H1 (cell line): ENCODE data around the gene ACBD6. TPM values are rescaled to one million over a fixed set of nuclear protein-coding genes. Genes with fewer than 3 reads are reported as not detected.

ENCODE experiments used
- CTCF ChIA-PET: fragments of 300-600 bp; sonication (Branson Sonifier 250); formaldehyde crosslinking; loops from one replicate; lab custom pipeline; 2021; ENCODE audit not compliant: partially characterized antibody; lab: Charles Lee
- POLR2A ChIA-PET: fragments of 300-600 bp; sonication (Branson Sonifier 250); formaldehyde crosslinking; loops from one replicate; lab custom pipeline; 2021; ENCODE audit warnings: inconsistent platforms; ENCODE audit not compliant: partially characterized antibody; lab: Charles Lee
- DNase-seq, 2 experiments: peaks; one replicate each; pipeline versions ENCODE4 v3.0.0 to v3.0.0-alpha.2; 2010 to 2022; ENCODE audit warnings: low spot score in 2 of 2, low read depth in 1 of 2, mixed read lengths in 1 of 2
- FAIRE-seq: peaks from 2 replicates; lab custom pipeline; 2011; peaks lifted over from hg19 to GRCh38; lab: Jason Lieb, UNC
- H2AFZ ChIP-seq: 2 replicates; pipeline ENCODE4 v1.8.1; 2012; ENCODE audit warnings: low read length, inconsistent platforms
- H2AK5ac ChIP-seq: 2 replicates; pipeline ENCODE4 v1.6.1; 2013; ENCODE audit warnings: low read depth, low read length
- H2BK120ac ChIP-seq: replicated peaks from 2 replicates; pipeline ENCODE3; 2013; ENCODE audit warnings: low read depth, low read length, inconsistent platforms
- H2BK12ac ChIP-seq: 2 replicates; pipeline ENCODE4 v1.6.1; 2013; ENCODE audit warnings: low read depth, low read length
- H2BK15ac ChIP-seq: 2 replicates; pipeline ENCODE4 v1.6.1; 2013; ENCODE audit warnings: low read length
- H2BK20ac ChIP-seq: 2 replicates; pipeline ENCODE4 v1.6.1; 2013; ENCODE audit warnings: low read length
- H2BK5ac ChIP-seq: 2 replicates; pipeline ENCODE4 v1.6.1; 2013; ENCODE audit warnings: low read depth, low read length
- H3K14ac ChIP-seq: 2 replicates; pipeline ENCODE4 v1.6.1; 2013; ENCODE audit warnings: inconsistent platforms; ENCODE audit not compliant: insufficient read length
- H3K18ac ChIP-seq: 2 replicates; pipeline ENCODE4 v1.6.1; 2013; ENCODE audit warnings: low read length; ENCODE audit errors: extremely low read depth
- H3K23ac ChIP-seq: 2 replicates; pipeline ENCODE4 v1.6.1; 2013; ENCODE audit warnings: inconsistent platforms; ENCODE audit not compliant: insufficient read length
- H3K23me2 ChIP-seq: 2 replicates; pipeline ENCODE4 v1.6.1; 2013; ENCODE audit warnings: low read depth, low read length
- H3K27ac ChIP-seq: 2 replicates; pipeline ENCODE4 v1.6.1; 2011; ENCODE audit warnings: low read depth, low read length, inconsistent platforms
- H3K27me3 ChIP-seq, 4 experiments: replicated peaks in 1 of 4; 1 replicate in 1 of 4; 2 replicates in 3 of 4; pipeline versions ENCODE4 v1.6.1 to v1.8.1; 2011 to 2013; ENCODE audit warnings: low read length in 3 of 4, mild to moderate bottlenecking in 3 of 4, inconsistent platforms in 2 of 4, mixed read lengths in 2 of 4, moderate library complexity in 1 of 4; ENCODE audit not compliant: control insufficient read depth in 3 of 4, insufficient read depth in 3 of 4; ENCODE audit errors: extremely low read depth in 1 of 4
- H3K36me3 ChIP-seq, 4 experiments: 2 replicates each; pipeline versions ENCODE4 v1.6.1 to v1.8.1; 2011 to 2013; ENCODE audit warnings: mild to moderate bottlenecking in 4 of 4, low read length in 3 of 4, moderate library complexity in 2 of 4, control low read depth in 1 of 4, inconsistent platforms in 1 of 4; ENCODE audit not compliant: insufficient read depth in 4 of 4, control insufficient read depth in 2 of 4
- H3K4ac ChIP-seq: replicated peaks from 2 replicates; pipeline ENCODE3; 2013; ENCODE audit warnings: low read length, low read depth, mixed read lengths, inconsistent platforms; ENCODE audit not compliant: insufficient read length
- H3K4me1 ChIP-seq, 4 experiments: replicated peaks in 1 of 4; 1 replicate in 1 of 4; 2 replicates in 3 of 4; pipeline versions ENCODE4 v1.6.1 to v1.8.1; 2011 to 2013; ENCODE audit warnings: low read length in 3 of 4, inconsistent platforms in 2 of 4, mixed read lengths in 1 of 4; ENCODE audit not compliant: insufficient read depth in 4 of 4, control insufficient read depth in 3 of 4
- H3K4me2 ChIP-seq, 2 experiments: 2 replicates each; pipeline versions ENCODE4 v1.6.1 to v1.8.1; 2011 to 2013; ENCODE audit warnings: low read depth in 2 of 2, low read length in 2 of 2, control low read depth in 1 of 2, inconsistent platforms in 1 of 2, mild to moderate bottlenecking in 1 of 2; ENCODE audit not compliant: insufficient read depth in 1 of 2
- H3K4me3 ChIP-seq, 4 experiments: fragments of 200-600, 300-600 bp in 1 of 4; sonication (generic), shearing (Covaris generic), sonication (Bioruptor Twin) in 1 of 4; 2 replicates each; pipeline versions ENCODE4 v1.5.1 to v1.8.1; 2011 to 2016; ENCODE audit warnings: low read length in 4 of 4, low read depth in 3 of 4, control low read depth in 2 of 4, inconsistent platforms in 2 of 4, mild to moderate bottlenecking in 2 of 4, mixed read lengths in 1 of 4, moderate library complexity in 1 of 4; ENCODE audit not compliant: insufficient read depth in 2 of 4; ENCODE audit errors: extremely low read depth in 1 of 4
- H3K56ac ChIP-seq: replicated peaks from 2 replicates; pipeline ENCODE3; 2013; ENCODE audit warnings: low read depth, mild to moderate bottlenecking, mixed read lengths, low read length, inconsistent platforms; ENCODE audit not compliant: insufficient read length
- H3K79me1 ChIP-seq: 2 replicates; pipeline ENCODE4 v1.6.1; 2013; ENCODE audit warnings: low read depth, low read length, control low read depth
- H3K79me2 ChIP-seq, 2 experiments: 2 replicates each; pipeline versions ENCODE4 v1.6.1 to v1.8.1; 2012 to 2013; ENCODE audit warnings: low read length in 2 of 2, mild to moderate bottlenecking in 2 of 2, inconsistent platforms in 1 of 2; ENCODE audit not compliant: insufficient read depth in 2 of 2, control insufficient read depth in 1 of 2
- H3K9ac ChIP-seq, 4 experiments: replicated peaks in 1 of 4; 1 replicate in 1 of 4; 2 replicates in 3 of 4; pipeline versions ENCODE4 v1.6.1 to v1.8.1; 2011 to 2013; ENCODE audit warnings: low read depth in 3 of 4, low read length in 3 of 4, control low read depth in 2 of 4, mild to moderate bottlenecking in 2 of 4, moderate library complexity in 2 of 4, inconsistent platforms in 1 of 4; ENCODE audit errors: extremely low read depth in 1 of 4
- H3K9me3 ChIP-seq, 2 experiments: 2 replicates each; pipeline versions ENCODE4 v1.6.1 to v1.8.1; 2012 to 2013; ENCODE audit warnings: mild to moderate bottlenecking in 2 of 2, moderate library complexity in 2 of 2, control low read depth in 1 of 2, inconsistent platforms in 1 of 2, low read depth in 1 of 2, low read length in 1 of 2, mixed read lengths in 1 of 2; ENCODE audit not compliant: insufficient read depth in 2 of 2
- H4K20me1 ChIP-seq, 2 experiments: replicated peaks in 1 of 2; 2 replicates each; pipeline versions ENCODE3 to v1.8.1; 2011 to 2013; ENCODE audit warnings: inconsistent platforms in 2 of 2, low read length in 2 of 2, mild to moderate bottlenecking in 1 of 2; ENCODE audit not compliant: insufficient read depth in 2 of 2, control insufficient read depth in 1 of 2
- H4K5ac ChIP-seq: 2 replicates; pipeline ENCODE4 v1.6.1; 2013; ENCODE audit warnings: low read length, low read depth, mixed read lengths, inconsistent platforms; ENCODE audit not compliant: insufficient read length
- H4K8ac ChIP-seq: 2 replicates; pipeline ENCODE4 v1.8.0; 2013; ENCODE audit warnings: mild to moderate bottlenecking, moderate library complexity, low read length, inconsistent platforms; ENCODE audit not compliant: insufficient read depth; ENCODE audit errors: extremely low read depth
- H4K91ac ChIP-seq: replicated peaks from 2 replicates; pipeline ENCODE3; 2013; ENCODE audit warnings: low read length, mixed read lengths, inconsistent platforms; ENCODE audit not compliant: insufficient read length
- SP1 ChIP-seq: IDR thresholded peaks from 2 replicates; pipeline ENCODE4 v1.6.1; 2011; ENCODE audit warnings: low read depth, low read length
- TBP ChIP-seq: IDR thresholded peaks from 2 replicates; pipeline ENCODE4 v1.6.1; 2011; ENCODE audit warnings: low read depth, low read length, improper control_type of control experiment
- WGBS, 2 experiments: shearing (Covaris generic) in 1 of 2; methylation state at CpG; one replicate each; pipeline versions ENCODE4 v1.1.6 to v1.1.7; 2013 to 2015; ENCODE audit warnings: low lambda C conversion rate in 2 of 2, mixed read lengths in 2 of 2, inconsistent platforms in 1 of 2, low coverage in 1 of 2, missing lambda C conversion rate in 1 of 2; ENCODE audit not compliant: insufficient replicate concordance in 2 of 2, insufficient coverage in 1 of 2, insufficient read length in 1 of 2; ENCODE audit errors: extremely low coverage in 1 of 2, missing lambda C conversion rate in 1 of 2; 5-methylcytosine and 5-hydroxymethylcytosine counted together
- polyA plus RNA-seq, 7 experiments: library from polyadenylated mRNA; depleted of rRNA in 3 of 7; stranded (reverse) in 5 of 7; unstranded in 2 of 7; fragments of >200 nt in 5 of 7; fragments of 200-250 nt in 2 of 7; gene quantifications; 1 replicate in 5 of 7; 2 replicates in 1 of 7; 4 replicates in 1 of 7; pipeline versions ENCODE4 v1.2.1 to v1.2.3, GENCODE V29; 2011 to 2013; ENCODE audit warnings: missing spikeins in 2 of 7, mixed read lengths in 2 of 7
- total RNA-seq: library from RNA; stranded (reverse); fragmentation: NEBNext Ultra II Directional; extraction: Animal tissue kit (Norgen Biotek cat#: 25700); gene quantifications from 2 replicates; pipeline ENCODE4 v1.2.1, GENCODE V29; 2021
- TF ChIP-seq, protein P1 (sequence below): IDR thresholded peaks from 2 replicates; pipeline ENCODE4 v1.6.1; 2011; ENCODE audit warnings: low read depth, mild to moderate bottlenecking, low read length; ENCODE audit not compliant: insufficient read depth

ACBD6 gene
- total and polyA plus RNA-seq, 2 of the 8 experiments (the other 6 are each of a cell fraction or from before 2014, with no cell fraction given): 52.0 to 67.7 TPM

DNA sequence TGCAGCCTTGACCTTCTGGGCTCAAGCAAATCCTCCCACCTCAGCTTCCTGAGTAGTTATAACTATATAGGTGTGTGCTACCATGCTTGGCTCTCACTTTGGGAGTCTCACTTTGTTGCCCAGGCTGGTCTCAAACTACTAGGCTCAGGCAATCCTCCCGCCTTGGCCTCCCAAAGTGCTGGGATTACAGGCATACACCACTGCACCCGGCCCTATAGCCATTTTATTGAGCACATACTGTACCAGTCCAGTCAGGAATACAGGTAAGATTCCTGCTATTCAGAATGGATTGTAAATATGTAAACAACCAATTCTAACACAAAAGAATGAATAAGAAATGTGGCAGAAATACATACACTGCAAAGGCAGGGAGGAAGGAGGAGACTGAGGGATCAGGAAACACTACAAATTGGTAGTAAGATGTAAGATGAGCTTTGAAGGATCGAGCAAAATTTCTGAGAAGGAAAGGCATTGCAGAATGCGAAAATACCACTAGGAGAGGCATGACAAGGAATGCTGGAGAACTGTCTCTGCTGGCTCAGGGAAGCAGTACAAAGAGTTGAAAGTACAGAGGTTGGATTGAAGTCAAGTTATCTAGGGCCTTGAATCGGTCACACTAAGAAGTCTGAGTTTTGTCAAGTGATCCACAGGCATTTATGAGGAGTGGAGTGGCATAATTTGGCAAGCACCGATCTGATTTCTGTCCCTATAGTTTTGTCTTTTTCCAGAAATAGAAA, 211.9 kb downstream of the ACBD6 start:
- H2BK5ac ChIP-seq: no peak overlapping the region
- no peak overlapping the region for H4K5ac ChIP-seq
- H3K56ac ChIP-seq: no peak overlapping the region
- CTCF ChIA-PET: interaction anchor here (0.9 to 1.7 kb wide), 6 partner anchors 18 to 193 kb away, joined by 3 to 7 read pairs (median 3); no protein-coding TSS in a partner anchor
- H4K91ac ChIP-seq: no peak overlapping the region
- H4K20me1 ChIP-seq: no peaks in the 10 kb centered on the region
- H3K9ac ChIP-seq: 0 out of 7 replicates have a peak overlapping the region, but pooled peaks of 1 of the 4 experiments have one; percentile 21
- H3K27me3 ChIP-seq: no peaks in the 10 kb centered on the region
- H3K14ac ChIP-seq: no peak overlapping the region
- no peaks in the 10 kb centered on the region for H3K23me2 ChIP-seq
- no peak overlapping the region for H2AFZ ChIP-seq
- peaks cover 0 to 6% (median 0%) of the 10 kb centered on the region in 4 experiments; a peak in 1 of 8 replicates for H3K36me3 ChIP-seq
- POLR2A ChIA-PET: no interaction called here
- H2AK5ac ChIP-seq: 0 out of 2 replicates have a peak overlapping the region, but pooled peaks have one; percentile 11
- no peak overlapping the region for H2BK12ac ChIP-seq
- H3K4ac ChIP-seq: no peak overlapping the region
- H2BK20ac ChIP-seq: no peak overlapping the region
- H3K4me3 ChIP-seq: no peak overlapping the region
- H3K23ac ChIP-seq: no peak overlapping the region
- H3K9me3 ChIP-seq: no peaks in the 10 kb centered on the region
- no peak overlapping the region for H3K4me2 ChIP-seq
- H3K18ac ChIP-seq: no peak overlapping the region
- H3K79me2 ChIP-seq: no peaks in the 10 kb centered on the region
- FAIRE-seq: no peak
- 91% methylated on average over 6 of the region's 6 CpGs; no CpG with 5 or more reads in 1 of the 2 experiments for WGBS, 2 experiments
- H4K8ac ChIP-seq: no peak overlapping the region
- H2BK120ac ChIP-seq: no peak overlapping the region
- no peak overlapping the region for H3K27ac ChIP-seq
- H2BK15ac ChIP-seq: no peak overlapping the region
- H3K79me1 ChIP-seq: no peaks in the 10 kb centered on the region
- H3K4me1 ChIP-seq: no peaks in the 10 kb centered on the region
- no peak for DNase-seq
- TF ChIP-seq TBP: no peak
- TF ChIP-seq SP1: no peak
- TF ChIP-seq, protein P1, sequence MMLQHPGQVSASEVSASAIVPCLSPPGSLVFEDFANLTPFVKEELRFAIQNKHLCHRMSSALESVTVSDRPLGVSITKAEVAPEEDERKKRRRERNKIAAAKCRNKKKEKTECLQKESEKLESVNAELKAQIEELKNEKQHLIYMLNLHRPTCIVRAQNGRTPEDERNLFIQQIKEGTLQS: no peak
